Erythroblast (primary cell): Measurements from ENCODE around the gene TUBD1.

Experiments used
- GATA1 ChIP-seq: IDR thresholded peaks from 2 replicates; pipeline ENCODE4 v1.6.1; 2011; ENCODE audit warnings: low read depth, mild to moderate bottlenecking, control low read depth, low read length, moderate library complexity
- POLR2A ChIP-seq: IDR thresholded peaks from 2 replicates; pipeline ENCODE4 v1.6.1; 2011; ENCODE audit warnings: mild to moderate bottlenecking, low read length

DNA sequence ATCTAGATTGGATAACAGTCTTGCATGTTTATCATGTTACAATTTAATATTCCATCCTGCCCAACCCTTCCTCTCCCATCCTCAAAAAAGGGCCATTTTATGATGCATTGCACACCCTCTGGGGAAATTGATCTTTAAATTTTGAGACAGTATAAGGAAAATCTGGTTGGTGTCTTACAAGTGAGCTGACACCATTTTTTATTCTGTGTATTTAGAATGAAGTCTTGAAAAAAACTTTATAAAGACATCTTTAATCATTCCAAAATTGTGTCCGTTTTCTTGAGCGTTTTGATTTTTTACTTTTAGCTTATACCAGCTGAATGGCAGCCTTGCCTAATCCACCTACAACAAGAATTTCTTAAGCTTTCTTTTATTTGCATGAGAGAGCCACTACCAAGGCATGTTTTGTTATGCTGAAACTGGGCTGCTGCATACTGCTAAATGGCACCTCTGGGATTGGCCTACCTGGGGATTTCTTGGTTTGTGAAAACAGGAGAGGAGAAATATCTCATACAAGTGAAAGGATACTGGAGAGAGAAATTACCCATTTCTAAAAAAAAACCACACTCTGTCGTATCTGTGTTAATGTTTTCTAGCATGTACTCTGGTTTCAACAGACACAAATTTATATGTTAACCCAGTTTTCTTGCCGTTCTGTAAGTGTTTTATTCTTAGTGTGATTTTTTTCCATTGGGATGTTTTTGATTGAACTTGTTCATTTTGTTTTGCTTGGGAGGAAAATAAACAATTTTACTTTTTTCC lies 52.2 kb downstream of the TUBD1 start:
- peak; percentile 27 for TF ChIP-seq POLR2A
- TF ChIP-seq GATA1 = no peak
